GM21723 (cell line): Measurements from ENCODE around the gene DTNBP1.

ENCODE experiments used
- ATAC-seq: cut with Tn5 transposase; IDR thresholded peaks from one replicate; pipeline ENCODE4 v1.9.1; 2021; ENCODE audit warnings: mild to moderate bottlenecking, moderate library complexity; ENCODE audit not compliant: unreplicated experiment

The DTNBP1 gene

DNA sequence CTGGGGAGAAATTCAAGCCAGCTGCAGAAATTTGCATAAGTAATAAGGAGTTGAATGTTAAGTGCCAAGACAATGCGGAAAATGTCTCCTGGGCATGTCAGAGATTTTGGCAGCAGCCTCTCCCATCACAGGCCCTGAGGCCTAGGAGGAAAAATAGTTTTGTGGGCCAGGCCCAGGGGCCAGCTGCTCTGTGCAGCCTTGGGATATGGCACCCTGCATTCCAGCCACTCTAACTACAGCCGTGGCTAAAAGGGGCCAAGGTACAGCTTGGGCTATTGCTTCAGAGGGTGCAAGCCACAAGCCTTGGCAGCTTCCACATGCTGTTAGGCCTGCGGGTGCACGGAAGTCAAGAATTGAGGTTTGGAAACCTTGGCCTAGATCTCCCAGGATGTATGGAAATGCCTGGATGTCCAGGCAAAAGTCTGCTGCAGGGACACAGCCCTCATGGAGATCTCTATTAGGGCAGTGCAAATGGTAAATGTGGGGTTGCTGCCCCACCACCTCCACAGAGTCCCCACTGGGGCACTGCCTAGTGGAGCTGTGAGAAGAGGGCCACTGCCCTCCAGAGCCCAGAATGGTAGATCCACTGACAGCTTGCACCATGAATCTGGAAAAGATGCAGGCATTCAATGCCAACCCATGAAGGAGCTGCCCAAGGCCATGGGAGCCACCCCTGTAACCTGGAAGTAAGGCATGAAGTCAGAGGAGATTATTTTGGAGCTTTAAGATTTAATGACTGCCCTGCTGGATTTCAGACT is 126.5 kb downstream of the DTNBP1 start:
- no peak for ATAC-seq

DNA sequence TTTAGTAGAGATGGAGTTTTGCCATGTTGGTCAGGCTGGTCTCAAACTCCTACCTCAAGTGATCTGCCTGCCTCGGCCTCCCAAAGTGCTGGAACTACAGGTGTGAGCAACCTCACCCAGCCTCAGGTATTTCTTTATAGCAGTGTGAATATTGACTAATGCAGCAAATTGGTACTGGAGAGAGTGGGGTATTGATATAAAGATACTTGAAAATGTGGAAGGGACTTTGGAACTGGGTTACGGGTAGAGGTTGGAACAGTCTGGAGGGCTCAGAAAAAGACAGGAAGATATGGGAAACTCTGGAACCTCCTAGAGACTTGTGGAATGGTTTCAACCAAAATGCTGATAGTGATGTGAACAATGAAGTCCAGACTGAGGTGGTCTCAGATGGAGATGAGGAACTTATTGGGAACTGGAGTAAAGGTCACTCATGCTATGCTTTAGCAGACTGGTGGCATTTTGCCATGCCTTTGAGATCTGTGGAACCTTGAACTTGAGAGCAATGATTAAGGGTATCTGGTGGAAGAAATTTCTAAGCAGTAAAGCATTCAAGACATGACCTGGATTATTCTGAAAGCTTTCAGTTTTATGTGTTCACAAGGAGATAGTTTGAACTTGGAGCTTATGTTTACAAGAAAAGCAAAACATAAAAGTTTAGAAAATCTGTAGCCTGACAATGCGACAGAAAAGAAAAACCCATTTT is 127.2 kb downstream of the DTNBP1 start:
- ATAC-seq: no peak

DNA sequence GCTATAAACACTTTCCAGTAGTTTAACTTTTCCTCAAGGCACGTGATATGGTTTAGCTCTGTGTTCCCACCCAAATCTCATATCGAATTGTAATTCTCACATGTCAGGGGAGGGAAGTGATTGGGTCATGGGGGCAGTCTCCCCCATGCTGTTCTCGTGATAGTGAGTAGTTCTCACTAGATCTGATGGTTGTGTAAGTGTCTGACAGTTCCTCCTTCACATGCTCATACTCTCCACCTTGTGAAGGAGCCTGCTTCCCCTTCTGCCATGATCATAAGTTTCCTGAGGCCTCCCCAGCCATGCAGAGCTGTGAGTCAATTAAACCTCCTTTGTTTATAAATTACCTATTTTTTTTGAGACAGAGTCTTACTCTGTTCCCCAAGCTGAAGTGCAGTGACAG is 127.9 kb downstream of the DTNBP1 start:
- no peak for ATAC-seq

- no peak for ATAC-seq
Observed at GRCh38 chr6:15533379-15534026, 129.3 kb downstream of the DTNBP1 start.

DNA sequence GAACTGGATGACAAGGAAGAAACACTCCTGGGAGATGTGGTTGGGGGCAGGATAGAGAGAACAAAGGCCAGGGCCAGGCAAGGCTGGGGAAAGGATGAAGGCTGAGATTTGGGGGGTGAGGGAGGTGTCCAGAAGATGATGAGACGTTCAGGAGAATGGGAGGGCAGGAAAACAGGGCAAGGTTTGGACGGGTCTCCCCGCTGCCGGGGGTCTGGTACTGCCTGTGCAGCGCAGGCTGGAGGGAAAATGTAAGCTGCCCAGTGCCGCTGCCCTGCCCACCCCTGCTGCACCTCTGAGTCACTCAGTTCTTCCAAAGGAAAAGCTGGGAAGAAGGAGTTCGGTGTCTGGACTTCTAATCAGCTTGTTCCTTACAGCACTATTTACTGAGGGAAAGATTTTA is 130.9 kb downstream of the DTNBP1 start:
- ATAC-seq: no peak

GRCh38 chr6:15530411-15530810 is 132.4 kb downstream of the DTNBP1 start:
- ATAC-seq: no peak

DNA sequence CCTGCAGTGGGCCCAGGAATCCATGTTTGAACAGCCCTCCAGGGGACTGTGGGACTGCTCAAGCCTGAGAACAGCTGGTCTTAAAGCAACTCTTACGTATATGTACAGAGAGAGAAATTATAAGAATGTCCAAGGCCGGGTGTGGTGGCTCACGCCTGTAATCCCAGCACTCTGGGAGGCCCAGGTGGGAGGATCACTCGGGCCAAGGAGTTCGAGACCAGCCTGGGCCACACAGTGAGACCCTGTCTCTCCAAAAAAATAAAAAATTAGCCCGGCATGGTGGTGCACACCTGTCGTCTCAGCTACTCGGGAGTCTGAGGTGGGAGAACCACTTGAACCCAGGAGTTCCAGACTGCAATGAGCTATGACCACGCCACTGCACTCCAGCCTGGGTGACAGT is 134.0 kb downstream of the DTNBP1 start:
- no peak for ATAC-seq

GRCh38 chr6:15527838-15528617 is 134.8 kb downstream of the DTNBP1 start:
- ATAC-seq: no peak

DNA sequence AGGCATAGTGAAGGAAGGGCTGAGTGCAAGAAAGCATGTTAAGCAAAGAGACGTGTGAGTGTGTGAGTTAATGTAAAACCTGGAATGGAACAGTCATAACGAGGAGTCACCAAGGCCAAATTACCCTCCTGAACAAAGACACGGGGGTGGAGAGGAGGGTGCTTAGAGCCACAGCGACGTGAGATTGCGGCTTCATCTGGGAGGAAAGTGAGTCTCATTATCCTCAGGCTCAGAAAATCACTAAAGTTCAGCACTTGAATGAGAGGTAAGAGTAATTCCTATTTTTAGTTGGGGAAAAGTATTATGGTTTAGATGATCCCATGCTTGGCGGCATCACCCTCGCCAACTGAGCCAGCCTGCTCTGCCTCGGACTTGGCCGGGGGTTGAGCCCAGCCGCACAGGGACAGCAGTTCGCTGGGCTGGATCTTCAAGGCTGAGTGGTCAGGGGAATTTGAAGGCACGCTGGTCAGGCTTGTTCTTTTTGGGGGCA is 136.6 kb downstream of the DTNBP1 start:
- ATAC-seq: no peak

GRCh38 chr6:15524861-15525401 is 137.9 kb downstream of the DTNBP1 start:
- ATAC-seq: no peak

- ATAC-seq: no peak
Observed at GRCh38 chr6:15523679-15524630, 138.9 kb downstream of the DTNBP1 start.

DNA sequence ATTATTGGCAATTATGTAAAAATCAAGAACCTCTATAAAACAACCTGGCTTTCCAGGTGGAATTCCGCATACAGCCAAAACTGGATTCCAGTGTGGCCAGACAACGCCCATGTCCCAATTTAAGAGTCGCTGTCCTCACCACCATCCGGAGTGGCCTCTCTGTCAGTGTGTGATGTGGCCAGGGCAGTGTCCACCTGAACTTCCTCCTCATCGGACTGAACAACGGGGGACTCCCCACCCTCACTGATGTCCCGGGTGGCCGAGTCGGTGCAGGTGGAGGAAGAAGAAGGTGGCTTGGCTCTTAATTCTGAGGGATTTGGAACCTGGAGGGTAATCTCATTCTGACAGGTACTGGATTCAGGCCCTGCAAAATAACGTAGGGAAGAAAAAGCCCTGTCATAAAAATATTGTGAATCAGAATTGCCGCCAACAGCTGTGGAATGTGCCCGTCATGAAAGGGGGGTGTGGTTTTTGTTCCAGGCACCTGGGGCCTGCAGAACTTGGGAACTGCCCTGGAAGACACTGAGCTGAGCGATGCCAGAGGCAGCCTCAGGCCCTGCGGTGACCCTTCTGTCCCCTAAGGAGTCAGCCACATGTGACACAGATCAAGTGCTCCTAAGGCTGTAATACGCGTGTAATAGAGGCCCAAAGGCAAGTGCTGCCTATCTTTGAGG is 139.8 kb downstream of the DTNBP1 start:
- ATAC-seq: no peak

- ATAC-seq: no peak
Observed at GRCh38 chr6:15522427-15522826, 140.4 kb downstream of the DTNBP1 start.

GRCh38 chr6:15522026-15522425 is 140.8 kb downstream of the DTNBP1 start:
- ATAC-seq: no peak

DNA sequence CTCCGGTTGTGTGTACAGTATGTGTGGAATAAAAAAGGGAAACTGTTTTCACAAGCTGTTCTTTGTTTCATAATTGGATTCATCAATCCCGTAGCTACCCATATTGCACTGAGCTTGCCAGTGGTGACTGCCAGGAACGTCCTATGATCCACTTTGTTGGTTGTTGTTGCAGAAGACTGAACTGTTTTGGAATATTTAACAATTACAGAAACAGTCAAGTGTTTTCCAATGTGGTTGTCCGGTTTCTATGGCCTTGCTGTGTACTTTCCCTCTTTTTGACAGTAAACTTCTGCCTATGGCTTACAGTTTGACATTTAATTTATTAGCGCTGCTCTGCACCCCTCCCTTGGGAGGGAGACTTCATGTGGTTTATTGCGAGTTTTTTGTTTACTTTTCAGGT is 141.2 kb downstream of the DTNBP1 start:
- no peak for ATAC-seq

GRCh38 chr6:15520626-15521203 is 142.1 kb downstream of the DTNBP1 start:
- ATAC-seq: no peak

- no peak for ATAC-seq
Observed at GRCh38 chr6:15519681-15520080, 143.1 kb downstream of the DTNBP1 start.

GRCh38 chr6:15518878-15519277 is 143.9 kb downstream of the DTNBP1 start:
- no peak for ATAC-seq

DNA sequence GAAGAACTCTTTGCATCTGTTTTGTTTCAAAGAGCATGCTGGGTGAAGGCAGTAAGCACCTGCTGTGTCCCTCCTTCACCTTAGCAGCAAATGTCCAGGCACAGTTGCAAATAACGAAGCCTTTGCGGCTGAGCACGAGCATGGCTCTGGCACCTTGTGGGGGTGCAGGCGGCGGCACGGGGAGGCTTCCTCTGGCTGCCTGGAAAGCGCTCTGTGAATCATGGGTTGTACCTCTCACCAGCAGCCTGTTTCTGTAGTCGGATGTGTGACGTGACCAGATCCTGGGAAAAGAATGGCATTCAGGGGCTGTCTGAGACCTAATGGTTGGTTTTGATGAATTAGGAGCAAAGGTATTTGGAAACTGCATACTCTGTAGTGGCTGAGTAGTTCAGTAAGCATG is 144.8 kb downstream of the DTNBP1 start:
- ATAC-seq: no peak
